DND-41 (cell line): ENCODE measurements around the gene DGKB.

ENCODE experiments used
- CTCF ChIP-seq: IDR thresholded peaks from 2 replicates; pipeline ENCODE4 v1.5.1; 2012; ENCODE audit warnings: borderline replicate concordance, low read length, moderate library complexity, mild to moderate bottlenecking; ENCODE audit not compliant: poor library complexity, severe bottlenecking; ENCODE audit errors: extremely low read depth
- EZH2 ChIP-seq: IDR thresholded peaks from 3 replicates; pipeline ENCODE4 v1.6.1; 2012; ENCODE audit warnings: borderline replicate concordance, low read depth, mild to moderate bottlenecking, moderate library complexity, low read length, inconsistent platforms; ENCODE audit not compliant: severe bottlenecking

GRCh38 chr7:14552060-14552459 lies 350.5 kb downstream of the DGKB start:
- no peak for TF ChIP-seq CTCF
- TF ChIP-seq EZH2 = no peak
